Measurements from ENCODE around the gene MATN4.

Gene MATN4

DNA sequence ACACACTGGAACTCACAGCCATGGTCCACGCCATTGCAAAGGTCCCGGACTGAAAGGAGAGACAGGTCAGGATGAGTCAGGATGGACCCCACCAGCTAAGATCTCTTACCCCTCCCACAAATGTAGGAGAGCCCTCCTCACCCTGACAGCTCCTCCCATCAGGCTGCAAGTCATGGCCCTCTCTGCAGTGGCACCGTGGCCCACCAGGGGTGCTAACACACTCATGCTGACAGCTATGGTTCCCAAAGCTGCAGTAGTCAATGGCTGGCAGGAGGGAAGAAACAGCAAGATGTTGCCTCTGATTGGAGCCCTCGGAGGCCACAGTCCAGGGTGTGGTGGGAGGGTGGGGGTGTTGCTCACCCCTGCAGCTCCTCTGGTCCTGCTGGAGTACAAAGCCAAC lies 7.1 kb downstream of the MATN4 start:
- H3K79me2 ChIP-seq (ENCODE audit: insufficient read depth, low read depth), result no peaks in the 10 kb centered on the region
- H3K4me2 ChIP-seq, result peak overlapping the region; percentile 55
- TF ChIP-seq, protein P1, sequence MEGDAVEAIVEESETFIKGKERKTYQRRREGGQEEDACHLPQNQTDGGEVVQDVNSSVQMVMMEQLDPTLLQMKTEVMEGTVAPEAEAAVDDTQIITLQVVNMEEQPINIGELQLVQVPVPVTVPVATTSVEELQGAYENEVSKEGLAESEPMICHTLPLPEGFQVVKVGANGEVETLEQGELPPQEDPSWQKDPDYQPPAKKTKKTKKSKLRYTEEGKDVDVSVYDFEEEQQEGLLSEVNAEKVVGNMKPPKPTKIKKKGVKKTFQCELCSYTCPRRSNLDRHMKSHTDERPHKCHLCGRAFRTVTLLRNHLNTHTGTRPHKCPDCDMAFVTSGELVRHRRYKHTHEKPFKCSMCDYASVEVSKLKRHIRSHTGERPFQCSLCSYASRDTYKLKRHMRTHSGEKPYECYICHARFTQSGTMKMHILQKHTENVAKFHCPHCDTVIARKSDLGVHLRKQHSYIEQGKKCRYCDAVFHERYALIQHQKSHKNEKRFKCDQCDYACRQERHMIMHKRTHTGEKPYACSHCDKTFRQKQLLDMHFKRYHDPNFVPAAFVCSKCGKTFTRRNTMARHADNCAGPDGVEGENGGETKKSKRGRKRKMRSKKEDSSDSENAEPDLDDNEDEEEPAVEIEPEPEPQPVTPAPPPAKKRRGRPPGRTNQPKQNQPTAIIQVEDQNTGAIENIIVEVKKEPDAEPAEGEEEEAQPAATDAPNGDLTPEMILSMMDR (conservative IDR thresholded peaks at IDR 0.05; ENCODE audit: low read depth, low read length), result peak; percentile 76
- H4K20me1 ChIP-seq (ENCODE audit: insufficient read depth), result no peaks in the 10 kb centered on the region
- H3K4me3 ChIP-seq (IDR thresholded peaks at IDR 0.05; ENCODE audit: insufficient read depth, low read depth, low read length), result no peak overlapping the region
- no peaks in the 10 kb centered on the region for H3K27me3 ChIP-seq (ENCODE audit: insufficient read depth, low read depth)
- H3K27ac ChIP-seq, result peak overlapping the region; percentile 79
- peaks cover 36% of the 10 kb centered on the region for H3K4me1 ChIP-seq (ENCODE audit: low read depth, poor library complexity, severe bottlenecking)
- H2AFZ ChIP-seq (ENCODE audit: low read depth), result peak overlapping the region; percentile 35
- no peak overlapping the region; the same call in 1 of the 2 replicates for H3K9ac ChIP-seq
- H3K36me3 ChIP-seq (ENCODE audit: insufficient read depth), result no peaks in the 10 kb centered on the region

DNA sequence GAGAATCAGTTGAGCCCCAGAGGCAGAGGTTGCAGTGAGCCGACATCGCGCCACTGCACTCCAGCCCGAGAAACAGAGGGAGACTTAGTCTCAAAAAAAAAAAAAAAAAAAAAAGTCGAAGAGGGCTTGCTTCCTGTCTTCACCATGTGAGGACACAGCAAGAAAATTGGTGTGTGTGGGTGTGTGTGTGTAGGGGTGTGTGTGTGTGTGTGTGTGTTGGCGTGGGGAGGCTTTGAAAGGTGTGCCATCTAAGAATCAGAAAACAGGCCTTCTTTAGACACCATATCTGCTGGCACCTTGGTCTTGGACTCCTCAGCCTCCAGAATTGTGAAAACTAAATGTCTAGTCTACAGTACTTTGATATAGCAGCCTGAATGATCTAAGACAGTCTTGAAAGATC lies 8.3 kb downstream of the MATN4 start:
- Histone ChIP-seq H4K20me1 (ENCODE audit: insufficient read depth) (no peaks in the 10 kb centered on the region), H3K4me1 (ENCODE audit: low read depth, poor library complexity, severe bottlenecking) (peaks cover 32% of the 10 kb centered on the region), H3K9ac (no peak overlapping the region), H3K4me2 (no peak overlapping the region), H3K4me3 (IDR thresholded peaks at IDR 0.05; ENCODE audit: insufficient read depth, low read depth, low read length) (no peak overlapping the region), H3K79me2 (ENCODE audit: insufficient read depth, low read depth) (no peaks in the 10 kb centered on the region), H2AFZ (ENCODE audit: low read depth) (no peak overlapping the region), H3K36me3 (ENCODE audit: insufficient read depth) (no peaks in the 10 kb centered on the region), H3K27me3 (ENCODE audit: insufficient read depth, low read depth) (no peaks in the 10 kb centered on the region), H3K27ac (no peak overlapping the region)
- TF ChIP-seq, protein P1 (conservative IDR thresholded peaks at IDR 0.05; ENCODE audit: low read depth, low read length), result no peak

DNA sequence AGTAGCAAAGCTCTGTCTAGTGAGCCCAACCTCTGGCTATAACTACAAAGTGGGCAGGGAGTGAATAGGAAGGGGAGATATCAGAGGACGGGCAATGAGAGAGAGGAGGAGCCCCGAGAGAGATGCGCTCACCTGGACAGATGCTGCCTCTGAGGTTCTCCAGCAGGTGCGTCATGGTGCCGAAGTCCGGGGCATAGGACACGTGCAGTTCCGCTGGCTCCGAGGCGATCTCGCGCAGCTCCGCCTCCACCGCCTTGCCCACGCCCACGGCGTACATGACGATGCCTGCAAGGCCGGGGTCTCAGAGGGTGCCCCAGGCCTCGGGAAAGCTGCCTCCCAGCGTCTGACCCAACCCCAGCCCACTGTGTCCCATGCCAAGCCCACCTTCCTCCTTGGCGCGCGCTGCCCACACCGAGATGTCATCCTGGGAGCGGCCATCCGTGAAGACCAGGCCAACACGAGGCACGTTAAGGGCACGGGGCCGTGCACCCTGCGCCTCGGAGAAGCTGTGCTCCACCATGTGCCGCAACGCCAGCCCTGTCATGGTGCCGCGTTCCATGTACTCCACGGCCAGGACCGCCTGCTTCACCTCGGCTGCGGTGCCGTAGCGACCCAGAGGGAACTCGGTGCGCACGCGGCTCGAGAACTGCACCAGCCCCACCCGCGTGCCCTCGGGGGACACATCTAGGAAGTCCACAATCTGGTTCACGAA lies 10.2 kb downstream of the MATN4 start:
- Histone ChIP-seq H3K27ac (no peak overlapping the region), H3K79me2 (ENCODE audit: insufficient read depth, low read depth) (no peaks in the 10 kb centered on the region), H3K27me3 (ENCODE audit: insufficient read depth, low read depth) (no peaks in the 10 kb centered on the region), H4K20me1 (ENCODE audit: insufficient read depth) (no peaks in the 10 kb centered on the region), H3K36me3 (ENCODE audit: insufficient read depth) (no peaks in the 10 kb centered on the region), H3K4me2 (no peak overlapping the region), H2AFZ (ENCODE audit: low read depth) (no peak overlapping the region), H3K9ac (no peak overlapping the region), H3K4me1 (ENCODE audit: low read depth, poor library complexity, severe bottlenecking) (peaks cover 35% of the 10 kb centered on the region), H3K4me3 (IDR thresholded peaks at IDR 0.05; ENCODE audit: insufficient read depth, low read depth, low read length) (no peak overlapping the region)
- TF ChIP-seq, protein P1 (conservative IDR thresholded peaks at IDR 0.05; ENCODE audit: low read depth, low read length), result no peak

DNA sequence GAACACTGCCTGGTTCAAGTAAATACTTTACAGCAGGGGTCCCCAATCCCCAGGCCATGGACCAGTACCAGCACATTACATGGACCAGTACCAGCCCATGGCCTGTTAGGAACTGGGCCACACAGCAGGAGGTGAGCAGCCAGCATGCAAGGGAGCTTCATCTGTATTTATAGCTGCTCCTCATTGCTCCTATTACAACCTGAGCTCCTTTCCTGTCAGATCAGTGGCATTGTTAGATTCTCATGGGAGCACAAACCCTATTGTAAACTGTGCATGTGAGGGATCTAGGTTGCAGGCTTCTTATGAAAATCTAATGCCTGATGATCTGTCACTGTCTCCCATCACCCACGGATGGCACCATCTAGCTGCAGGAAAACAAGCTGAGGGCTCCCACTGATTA lies 13.4 kb downstream of the MATN4 start:
- Histone ChIP-seq H4K20me1 (ENCODE audit: insufficient read depth) (no peaks in the 10 kb centered on the region), H3K27ac (no peak overlapping the region), H2AFZ (ENCODE audit: low read depth) (no peak overlapping the region), H3K79me2 (ENCODE audit: insufficient read depth, low read depth) (no peaks in the 10 kb centered on the region), H3K4me1 (ENCODE audit: low read depth, poor library complexity, severe bottlenecking) (peaks cover 41% of the 10 kb centered on the region), H3K4me2 (no peak overlapping the region), H3K4me3 (IDR thresholded peaks at IDR 0.05; ENCODE audit: insufficient read depth, low read depth, low read length) (no peak overlapping the region), H3K36me3 (ENCODE audit: insufficient read depth) (no peaks in the 10 kb centered on the region), H3K9ac (no peak overlapping the region), H3K27me3 (ENCODE audit: insufficient read depth, low read depth) (no peaks in the 10 kb centered on the region)
- TF ChIP-seq, protein P1 (conservative IDR thresholded peaks at IDR 0.05; ENCODE audit: low read depth, low read length), result no peak

Measured in KMS-11 (cell line).